ENCODE data around the gene BOK. TPM values are rescaled to one million over a fixed set of nuclear protein-coding genes. Genes with fewer than 3 reads are reported as not detected.
"Not testable (repeated sequence)": the region's sequence is repeated elsewhere in the genome, so short reads cannot be mapped to it uniquely, and the experiment has no call there.

Gene BOK
- total and polyA plus RNA-seq, 2 experiments from 2014 or later: 32.2 to 45.8 TPM

DNA sequence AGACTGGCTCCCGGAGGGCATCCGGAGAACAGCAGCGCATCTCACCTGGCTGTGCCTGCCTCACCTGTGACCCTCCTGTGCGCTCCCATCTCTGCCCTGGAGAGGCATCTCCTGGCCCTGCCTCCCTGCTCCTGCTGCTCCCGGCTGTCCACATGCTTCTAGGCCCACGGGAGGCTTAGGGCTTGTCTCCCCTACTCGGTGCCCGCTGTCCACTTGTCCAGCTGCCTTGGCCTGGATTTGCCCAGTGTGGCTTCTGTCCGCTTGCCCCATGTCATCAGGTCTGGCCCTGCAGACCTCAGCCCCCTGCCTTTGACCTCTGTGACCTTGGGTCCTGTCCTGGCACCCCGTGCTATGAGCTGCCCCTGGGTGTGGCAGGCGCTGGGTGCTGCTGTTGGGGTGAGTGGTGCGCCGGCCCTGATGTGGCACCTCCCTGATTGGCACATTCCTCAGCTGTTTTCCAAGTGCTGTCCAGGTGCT lies 4.5 kb downstream of the BOK start:
- Histone ChIP-seq H3K4me3 (no peak overlapping the region), H3K4me1 (ENCODE audit: low read depth) (no peaks in the 10 kb centered on the region), H3K9me3 (ENCODE audit: low read depth) (no peaks in the 10 kb centered on the region), H3K27me3 (no peaks in the 10 kb centered on the region), H3K27ac (no peak overlapping the region), H3K36me3 (no peaks in the 10 kb centered on the region)
- TF ChIP-seq CTCF (IDR thresholded peaks at IDR 0.05; ENCODE audit: low read depth, low read length): no peak
- DNase-seq (ENCODE audit: low read depth in 1 of 2, low spot score in 1 of 2): no peak

DNA sequence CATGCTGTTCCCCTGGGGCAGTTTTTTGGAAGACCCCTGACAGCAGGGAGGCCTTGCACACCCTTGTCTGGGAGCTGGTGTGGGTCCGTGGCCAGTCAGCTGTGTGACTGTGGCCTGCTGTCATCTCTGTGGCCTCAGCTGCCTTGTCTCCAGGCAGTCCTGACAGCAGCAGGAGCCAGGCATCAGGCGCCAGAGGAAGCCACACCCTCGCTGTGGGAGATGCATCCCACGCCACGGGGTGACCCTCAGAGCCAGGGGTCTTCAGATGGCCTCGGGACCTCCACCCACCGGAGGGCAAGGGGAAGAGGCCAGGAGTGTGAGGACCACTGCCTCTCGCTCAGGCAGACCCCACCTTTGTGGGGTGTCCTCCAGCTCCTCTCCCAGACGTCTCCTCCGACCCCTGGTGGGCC lies 5.0 kb downstream of the BOK start:
- no peaks in the 10 kb centered on the region for H3K9me3 ChIP-seq (ENCODE audit: low read depth)
- H3K27me3 ChIP-seq: no peaks in the 10 kb centered on the region
- H3K4me3 ChIP-seq: no peak overlapping the region
- H3K27ac ChIP-seq: no peak overlapping the region
- H3K4me1 ChIP-seq (ENCODE audit: low read depth): no peaks in the 10 kb centered on the region
- H3K36me3 ChIP-seq: no peaks in the 10 kb centered on the region
- no peak for TF ChIP-seq CTCF (IDR thresholded peaks at IDR 0.05; ENCODE audit: low read depth, low read length)
- DNase-seq (ENCODE audit: low read depth in 1 of 2, low spot score in 1 of 2): no peak

GRCh38 chr2:241563981-241564595 lies 5.5 kb downstream of the BOK start:
- TF ChIP-seq CTCF (IDR thresholded peaks at IDR 0.05; ENCODE audit: low read depth, low read length): no peak
- H3K9me3 ChIP-seq (ENCODE audit: low read depth): no peaks in the 10 kb centered on the region
- no peaks in the 10 kb centered on the region for H3K4me1 ChIP-seq (ENCODE audit: low read depth)
- no peak overlapping the region for H3K4me3 ChIP-seq
- H3K27me3 ChIP-seq: no peaks in the 10 kb centered on the region
- no peak overlapping the region for H3K27ac ChIP-seq
- DNase-seq (ENCODE audit: low read depth in 1 of 2, low spot score in 1 of 2): no peak
- no peaks in the 10 kb centered on the region for H3K36me3 ChIP-seq

DNA sequence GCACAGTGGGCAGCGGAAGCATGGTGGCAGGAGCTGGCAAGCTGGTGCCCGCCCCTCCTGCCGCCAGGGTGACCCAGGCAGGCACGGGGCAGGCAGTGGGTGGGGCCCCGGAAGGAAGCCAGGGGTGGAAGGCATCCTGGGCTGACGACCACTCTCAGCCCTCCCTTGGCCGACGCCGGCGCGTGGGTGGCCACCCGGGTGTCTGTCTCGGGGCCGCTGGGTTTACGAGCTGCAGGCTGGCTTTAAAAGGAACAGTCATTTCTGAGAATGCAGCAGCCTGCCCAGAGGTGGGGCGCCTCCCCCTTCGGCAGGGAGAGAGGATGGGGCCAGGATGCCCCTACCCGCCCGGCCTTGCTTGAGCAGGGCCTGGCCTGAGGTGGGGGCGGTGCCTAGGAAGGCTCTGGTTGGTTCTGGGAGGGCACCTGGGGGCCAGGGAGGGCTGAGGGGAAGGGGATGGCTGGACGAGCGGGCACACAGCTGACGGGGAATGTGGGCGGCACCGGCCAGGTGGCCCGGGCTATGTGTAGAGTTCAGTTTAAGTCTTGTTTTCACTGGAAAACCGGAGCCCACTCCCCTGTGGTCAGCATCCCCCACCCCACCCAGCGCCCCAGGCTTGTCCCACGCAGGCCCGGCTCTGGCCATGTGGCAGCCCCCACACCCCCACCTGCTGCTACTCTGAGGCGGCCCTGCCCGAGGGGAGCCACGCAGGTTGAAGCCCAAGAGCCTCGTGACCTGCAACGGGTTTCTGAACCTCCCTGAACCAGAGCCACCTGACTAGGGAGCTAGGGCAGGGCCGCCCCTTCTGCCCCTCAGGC lies 6.3 kb downstream of the BOK start:
- no peaks in the 10 kb centered on the region for H3K27me3 ChIP-seq
- no peaks in the 10 kb centered on the region for H3K9me3 ChIP-seq (ENCODE audit: low read depth)
- no peaks in the 10 kb centered on the region for H3K4me1 ChIP-seq (ENCODE audit: low read depth)
- no peak overlapping the region for H3K27ac ChIP-seq
- no peak for TF ChIP-seq CTCF (IDR thresholded peaks at IDR 0.05; ENCODE audit: low read depth, low read length)
- no peaks in the 10 kb centered on the region for H3K36me3 ChIP-seq
- no peak overlapping the region for H3K4me3 ChIP-seq
- DNase-seq (ENCODE audit: low read depth in 1 of 2, low spot score in 1 of 2): no peak

- TF ChIP-seq CTCF (IDR thresholded peaks at IDR 0.05; ENCODE audit: low read depth, low read length): no peak
- Histone ChIP-seq H3K4me1 (ENCODE audit: low read depth) (no peaks in the 10 kb centered on the region), H3K36me3 (no peaks in the 10 kb centered on the region), H3K4me3 (no peak overlapping the region), H3K27me3 (no peaks in the 10 kb centered on the region), H3K9me3 (ENCODE audit: low read depth) (no peaks in the 10 kb centered on the region), H3K27ac (no peak overlapping the region)
- no peak for DNase-seq (ENCODE audit: low read depth in 1 of 2, low spot score in 1 of 2)
Measured at GRCh38 chr2:241565411-241565810, 6.9 kb downstream of the BOK start.

DNA sequence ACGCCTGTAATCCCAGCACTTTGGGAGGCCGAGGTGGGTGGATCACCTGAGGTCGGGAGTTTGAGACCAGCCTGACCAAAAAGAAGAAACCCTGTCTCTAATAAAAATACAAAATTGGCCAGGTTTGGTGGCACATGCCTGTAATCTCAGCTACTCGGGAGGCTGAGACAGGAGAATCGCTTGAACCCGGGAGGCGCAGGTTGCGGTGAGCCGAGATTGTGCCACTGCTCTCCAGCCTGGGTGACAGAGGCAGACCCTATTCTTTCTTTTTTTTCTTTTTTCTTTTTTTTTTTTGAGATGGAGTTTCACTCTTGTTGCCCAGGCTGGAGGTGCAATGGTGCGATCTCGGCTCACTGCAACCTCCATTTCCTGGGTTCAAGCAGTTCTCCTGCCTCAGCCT lies 7.5 kb downstream of the BOK start:
- not testable (repeated sequence) for H3K27me3 ChIP-seq; H3K9me3 ChIP-seq (ENCODE audit: low read depth); H3K4me1 ChIP-seq (ENCODE audit: low read depth); DNase-seq (ENCODE audit: low read depth in 1 of 2, low spot score in 1 of 2); H3K36me3 ChIP-seq; H3K4me3 ChIP-seq; H3K27ac ChIP-seq

Data from cardiac muscle cell (in vitro differentiated cells and primary cell).